HG03097 (cell line): ENCODE data around the gene FGD6.
"Not testable (repeated sequence)": the region's sequence is repeated elsewhere in the genome, so short reads cannot be mapped to it uniquely, and the experiment has no call there.

Experiments
- ATAC-seq: cut with Tn5 transposase; IDR thresholded peaks from one replicate; pipeline ENCODE4 v1.9.1; 2021; ENCODE audit not compliant: unreplicated experiment, low FRiP score

The FGD6 gene

DNA sequence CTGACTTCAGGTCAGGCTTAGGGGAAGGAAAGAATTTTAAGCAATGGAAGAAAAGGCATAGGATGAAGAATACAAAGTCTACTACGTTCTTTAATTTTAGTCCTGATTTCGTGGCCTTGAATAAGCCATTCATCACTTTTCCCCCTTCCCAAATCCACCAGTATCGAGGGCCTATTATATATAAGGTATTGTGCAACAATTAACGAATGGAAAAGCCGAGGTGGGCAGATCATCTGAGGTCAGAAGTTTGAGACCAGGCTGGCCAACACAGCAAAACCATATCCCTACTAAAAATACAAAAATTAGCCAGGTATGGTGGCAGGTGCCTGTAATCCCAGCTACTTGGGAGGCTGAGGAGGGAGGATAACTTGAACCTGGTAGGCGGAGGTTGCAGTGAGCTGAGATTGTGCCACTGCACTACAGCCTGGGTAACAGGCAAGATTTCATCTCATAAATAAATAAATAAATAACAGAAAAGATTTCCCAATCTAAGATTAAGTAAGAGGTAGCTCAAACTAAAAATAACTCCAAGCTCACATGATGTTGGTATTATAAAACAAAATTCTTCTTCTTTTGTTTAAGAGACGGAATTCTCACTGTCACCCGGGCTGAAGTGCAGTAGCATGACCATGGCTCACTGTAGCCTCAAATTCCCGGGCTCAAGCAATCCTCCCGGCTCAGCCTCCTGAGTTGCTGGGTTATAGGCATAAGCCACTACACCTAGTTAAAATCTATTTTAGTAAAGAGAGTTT, 85.5 kb downstream of the FGD6 start:
- ATAC-seq = no peak

DNA sequence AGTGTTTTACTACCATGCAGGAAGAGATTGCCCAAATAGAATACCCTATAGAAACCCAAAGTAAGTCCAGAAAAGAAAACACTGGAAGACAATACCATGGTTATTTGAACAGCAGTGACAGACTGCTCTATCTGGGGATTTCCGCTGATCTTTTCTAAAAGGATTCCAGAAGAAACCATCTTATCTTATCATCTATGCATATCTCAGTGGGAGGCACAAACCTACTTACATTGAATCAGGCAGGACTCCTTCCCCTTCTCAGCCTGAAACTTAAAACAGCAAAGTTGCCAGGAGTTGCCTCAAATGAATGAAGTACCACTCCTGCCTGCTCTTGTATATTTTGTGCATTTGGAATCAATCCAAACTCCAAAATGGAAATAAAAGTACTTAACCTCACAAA, 87.2 kb downstream of the FGD6 start:
- ATAC-seq = no peak

DNA sequence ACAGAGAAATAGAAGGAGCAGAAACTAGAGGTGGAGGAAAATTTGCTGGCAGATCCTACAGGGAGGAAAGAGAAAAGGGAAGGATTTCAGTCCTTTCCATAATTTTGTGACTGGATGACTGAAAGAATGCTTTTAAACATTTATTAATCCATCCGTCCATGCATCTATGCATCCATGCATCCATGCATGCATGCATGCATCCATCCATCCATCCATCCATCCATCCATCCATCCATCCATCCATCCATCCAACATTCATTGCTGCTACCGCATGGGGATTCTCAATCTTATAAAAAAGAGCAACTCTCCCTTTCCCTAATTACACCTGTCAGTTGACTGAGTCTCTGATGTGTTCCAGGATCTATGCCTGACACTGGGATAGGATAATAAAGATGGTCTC, 88.2 kb downstream of the FGD6 start:
- no peak for ATAC-seq

DNA sequence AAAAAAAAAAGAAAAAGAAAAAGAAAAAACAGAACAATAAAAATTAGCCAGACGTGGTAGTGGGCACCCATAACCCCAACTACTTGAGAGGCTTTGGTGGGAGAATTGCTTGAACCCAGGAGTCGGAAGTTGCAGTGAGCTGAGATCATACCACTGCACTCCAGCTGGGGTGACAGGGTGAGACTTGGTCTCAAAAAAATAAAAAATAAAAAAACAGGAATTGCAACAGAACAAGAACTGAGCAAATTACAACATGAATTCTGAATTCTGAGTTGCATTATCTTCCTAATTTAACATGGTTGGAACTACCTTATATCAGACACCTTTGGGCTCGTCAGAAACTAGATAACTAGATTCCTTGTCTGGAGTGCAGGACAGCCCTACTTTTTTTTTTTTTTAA, 90.5 kb downstream of the FGD6 start:
- ATAC-seq = no peak

DNA sequence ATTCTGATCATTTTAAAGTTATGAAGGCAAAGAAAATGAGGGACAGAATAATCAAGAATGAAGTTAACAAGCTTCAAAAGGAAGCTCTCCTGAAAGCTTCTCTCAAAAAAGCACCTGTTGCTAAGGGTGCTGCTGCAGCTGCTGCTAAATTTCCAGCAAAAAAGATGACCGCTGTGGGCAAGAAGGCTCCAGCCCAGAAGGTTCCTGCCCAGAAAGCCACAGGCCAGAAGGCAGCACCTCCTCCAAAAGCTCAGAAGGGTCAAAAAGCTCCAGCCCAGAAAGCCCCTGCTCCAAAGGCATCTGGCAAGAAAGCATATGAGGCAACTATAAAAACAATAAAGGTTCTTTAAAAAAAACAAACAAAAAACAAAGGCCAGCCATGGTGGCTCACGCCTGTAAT, 91.2 kb downstream of the FGD6 start:
- no peak for ATAC-seq

DNA sequence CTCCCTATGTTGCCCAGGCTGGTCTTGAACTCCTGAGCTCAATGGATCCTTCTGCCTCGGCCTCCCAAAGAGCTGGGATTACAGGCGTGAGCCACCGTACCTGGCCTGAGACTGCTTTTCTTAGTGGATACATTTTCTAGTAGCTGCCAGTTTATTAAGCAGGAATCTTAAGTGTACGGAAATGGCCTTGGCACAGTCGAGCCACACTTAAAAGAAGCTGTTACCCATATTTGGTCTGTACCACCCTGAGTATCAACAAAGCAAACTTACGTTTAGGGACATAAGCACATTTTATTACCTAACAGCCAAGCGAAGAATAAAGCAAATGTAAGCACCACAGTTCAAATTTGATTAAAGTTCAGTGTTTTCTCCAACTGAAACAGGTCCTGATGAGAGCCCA, 93.2 kb downstream of the FGD6 start:
- ATAC-seq = no peak

DNA sequence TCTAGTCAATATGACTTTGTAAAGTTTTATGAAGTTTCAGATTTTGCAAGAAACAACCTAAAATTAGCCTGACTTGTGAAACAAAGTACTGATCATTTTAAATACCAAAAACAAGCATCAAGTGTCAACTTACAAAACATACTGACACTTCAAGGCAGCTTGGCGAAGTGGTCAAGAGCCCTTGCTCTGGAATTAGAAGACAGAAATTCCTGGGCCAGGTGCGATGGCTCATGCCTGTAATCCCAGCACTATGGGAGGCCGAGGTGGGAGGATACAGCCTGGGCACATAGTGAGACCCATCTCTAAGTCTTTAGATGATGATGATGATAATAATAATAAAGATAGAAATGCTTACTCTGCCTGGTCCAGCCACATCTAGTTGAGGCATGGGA, 98.5 kb downstream of the FGD6 start:
- ATAC-seq = no peak

DNA sequence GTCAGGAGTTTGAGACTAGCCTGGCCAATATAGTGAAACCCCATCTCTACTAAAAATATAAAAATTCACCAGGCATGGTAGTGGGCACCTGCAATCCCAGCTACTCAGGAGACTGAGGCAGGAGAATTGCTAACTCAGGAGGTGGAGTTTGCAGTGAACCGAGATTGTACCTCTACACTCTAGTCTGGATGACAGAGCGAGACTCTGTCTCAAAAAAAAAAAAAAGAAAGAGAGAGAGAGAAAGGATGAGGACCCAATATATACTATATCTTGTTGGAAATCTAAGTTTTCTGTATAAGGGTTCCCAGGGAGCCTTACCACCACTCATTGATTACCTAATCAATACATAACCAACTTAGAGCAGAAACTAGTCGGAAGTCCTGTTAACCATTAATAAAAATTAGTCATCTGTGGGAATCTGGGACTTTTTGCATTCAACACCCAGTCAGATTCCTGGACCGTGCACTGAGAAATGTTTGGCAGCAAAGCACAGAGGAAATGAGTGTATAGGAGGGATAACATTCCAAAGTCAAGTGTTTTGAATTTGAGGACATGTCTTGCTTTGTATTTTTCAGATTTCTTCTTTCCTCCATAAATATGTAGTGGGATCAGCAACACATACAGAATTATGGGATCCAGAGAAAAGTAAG, 99.0 kb downstream of the FGD6 start:
- ATAC-seq = no peak

DNA sequence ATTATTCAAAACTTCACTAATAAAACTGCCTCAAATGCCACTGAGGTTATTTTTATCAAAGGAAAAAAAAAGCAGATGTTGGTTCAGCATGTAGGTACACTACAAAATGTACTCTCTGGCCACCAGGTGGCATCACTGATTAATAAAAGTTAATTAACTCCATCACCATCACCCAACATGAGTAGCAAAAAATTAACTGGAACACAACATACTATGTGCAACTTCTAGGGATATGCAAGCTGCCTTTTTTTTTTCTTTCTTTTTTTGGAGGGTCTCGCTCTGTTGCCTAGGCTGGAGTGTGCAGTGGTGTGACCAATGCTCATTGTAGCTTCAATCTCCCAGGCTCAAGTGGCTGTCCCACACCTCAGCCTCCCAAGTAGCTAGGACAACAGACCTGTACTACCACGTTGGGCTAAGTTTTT, 100.1 kb downstream of the FGD6 start:
- peak; percentile 66 for ATAC-seq

DNA sequence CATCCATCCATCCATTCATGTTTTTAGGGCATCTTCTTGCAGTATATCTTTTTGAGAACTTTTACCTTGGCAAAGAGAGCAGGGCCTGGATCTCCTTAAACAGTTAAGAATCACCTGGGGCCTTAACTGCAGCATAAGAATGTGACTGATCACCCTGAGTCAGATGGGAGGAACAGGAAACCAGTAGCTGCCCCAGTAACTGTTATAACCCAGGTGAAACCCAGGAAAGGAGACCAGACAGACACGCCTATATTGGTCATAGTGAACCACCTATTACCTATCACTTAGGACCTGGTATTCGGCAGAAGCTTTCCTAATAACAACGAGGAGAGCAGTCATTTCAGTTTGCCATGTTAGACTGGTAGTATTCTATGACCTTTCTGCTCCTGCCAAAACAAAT, 100.5 kb downstream of the FGD6 start:
- no peak for ATAC-seq

DNA sequence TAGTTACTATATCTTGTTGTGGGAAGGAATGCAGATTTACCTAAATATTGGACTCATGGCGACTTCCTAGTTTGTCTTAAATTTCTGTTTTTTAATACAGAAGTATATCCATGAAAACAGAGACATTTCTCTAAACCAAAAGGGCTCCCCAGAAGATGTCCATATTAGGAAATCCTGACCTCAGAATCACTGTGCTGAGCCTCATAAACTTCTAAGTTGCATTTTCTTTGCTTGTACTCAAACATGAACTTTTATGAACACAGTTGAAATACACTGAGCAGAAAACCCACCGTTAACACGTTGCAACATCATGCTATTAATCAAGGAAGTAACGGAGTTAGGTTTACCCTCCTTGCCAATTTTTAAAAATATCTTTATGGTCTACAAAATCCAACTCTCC, 100.9 kb downstream of the FGD6 start:
- ATAC-seq = no peak

DNA sequence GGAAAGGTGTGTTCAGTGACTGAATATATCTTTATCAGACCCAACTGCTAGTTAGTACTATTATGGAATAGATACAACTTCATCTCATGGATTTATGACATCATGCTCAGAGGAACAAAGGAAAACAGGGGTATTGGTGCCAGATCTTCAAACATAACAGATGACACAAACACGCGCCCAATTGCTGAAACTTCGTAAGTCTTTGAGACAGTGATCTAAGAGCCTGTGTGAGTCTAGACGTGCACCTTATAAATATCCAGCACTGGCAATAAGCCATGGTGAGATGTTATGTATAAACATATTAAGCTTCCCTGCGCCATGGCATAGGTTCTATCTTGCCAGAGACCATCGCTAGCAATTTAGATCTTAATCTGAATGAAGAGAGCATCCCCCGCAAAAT, 101.6 kb downstream of the FGD6 start:
- ATAC-seq = no peak

DNA sequence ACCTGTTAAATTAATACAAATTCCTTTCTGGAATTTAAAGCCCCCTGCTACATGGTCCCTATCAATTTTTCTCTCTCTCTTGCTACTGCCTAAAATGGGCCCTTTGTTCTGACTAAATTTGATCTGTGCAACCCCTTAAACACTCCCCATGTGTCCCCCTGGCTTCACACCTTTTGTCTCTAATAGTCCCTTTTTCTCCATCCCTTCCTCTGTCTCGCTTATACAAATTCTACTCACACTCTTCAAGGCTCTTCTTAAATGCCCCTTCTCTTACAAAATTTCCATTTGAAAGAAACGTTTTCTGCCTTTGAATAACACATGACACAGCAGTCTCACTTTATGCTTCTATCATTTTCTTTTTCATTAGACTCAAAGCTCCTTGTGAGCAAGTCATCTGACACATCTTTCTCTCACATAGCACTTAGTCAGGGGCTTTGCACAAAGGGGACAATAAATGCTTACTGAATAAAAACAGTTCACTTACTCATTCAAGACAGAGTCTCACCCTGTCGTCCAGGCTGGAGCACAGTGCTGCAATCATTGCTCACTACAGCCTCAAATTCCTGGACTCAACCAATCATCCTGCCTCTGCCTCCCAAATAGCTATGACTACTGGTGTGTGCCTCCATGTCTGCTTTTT, 102.4 kb downstream of the FGD6 start:
- ATAC-seq = no peak

DNA sequence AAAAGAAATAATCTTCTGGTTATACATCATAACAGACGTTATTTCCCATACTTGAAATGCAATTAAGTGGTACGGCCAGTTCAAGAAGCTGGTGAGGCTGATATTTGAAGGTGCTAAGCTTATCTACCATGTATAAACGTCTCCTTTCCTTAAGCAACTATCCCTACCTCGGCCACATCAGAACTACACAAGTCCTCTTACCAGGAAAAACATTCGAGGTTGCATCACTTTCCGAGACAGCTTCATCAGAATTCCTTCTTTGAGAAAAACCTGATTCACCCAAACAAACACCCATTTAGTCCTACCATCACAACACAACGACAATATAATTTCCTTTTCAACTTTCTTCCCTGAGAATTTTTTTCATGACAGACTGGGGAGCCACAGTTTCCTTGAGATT, 109.9 kb downstream of the FGD6 start:
- ATAC-seq = no peak

DNA sequence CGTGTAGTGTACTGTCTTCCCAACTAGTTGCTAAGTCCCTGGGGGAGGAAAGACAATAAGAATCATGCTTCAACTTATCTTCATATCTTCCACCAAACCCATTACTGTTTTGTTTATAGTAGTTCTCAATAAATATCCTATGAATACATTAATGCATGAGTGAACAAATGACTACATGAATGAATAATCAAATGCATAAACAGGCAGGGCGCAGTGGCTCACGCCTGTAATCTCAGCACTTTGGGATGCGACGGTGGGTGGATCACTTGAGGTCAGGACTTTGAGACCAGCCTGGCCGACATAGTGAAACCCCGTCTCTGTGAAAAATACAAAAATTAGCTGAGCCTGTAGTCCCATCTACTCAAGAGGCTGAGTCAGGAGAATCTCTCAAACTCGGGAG, 111.7 kb downstream of the FGD6 start:
- ATAC-seq = no peak

DNA sequence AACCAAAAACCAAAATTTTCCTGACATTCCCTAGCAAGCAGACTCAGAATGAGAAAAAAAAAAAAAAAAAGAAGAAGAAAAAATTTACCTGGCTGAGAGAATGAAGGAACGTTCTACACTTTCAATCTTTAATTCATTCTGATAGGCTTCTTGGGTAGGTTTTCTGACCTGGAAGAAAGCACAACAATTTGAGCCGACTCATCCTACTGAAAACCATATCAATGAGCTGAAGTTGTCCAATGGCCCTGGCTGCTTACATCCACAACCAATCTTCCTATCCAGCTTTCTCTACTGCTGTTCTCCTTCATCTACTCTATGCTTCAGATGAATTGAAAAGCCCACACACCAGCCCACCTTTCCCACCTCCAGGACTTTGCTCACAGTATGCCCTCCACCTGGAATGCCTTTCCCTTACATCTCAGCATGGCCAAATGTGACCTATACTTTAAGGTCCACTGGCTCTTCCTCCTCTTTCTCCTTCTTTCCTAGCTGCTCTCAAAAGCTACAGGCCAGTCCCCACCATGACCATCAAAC, 112.3 kb downstream of the FGD6 start:
- no peak for ATAC-seq

DNA sequence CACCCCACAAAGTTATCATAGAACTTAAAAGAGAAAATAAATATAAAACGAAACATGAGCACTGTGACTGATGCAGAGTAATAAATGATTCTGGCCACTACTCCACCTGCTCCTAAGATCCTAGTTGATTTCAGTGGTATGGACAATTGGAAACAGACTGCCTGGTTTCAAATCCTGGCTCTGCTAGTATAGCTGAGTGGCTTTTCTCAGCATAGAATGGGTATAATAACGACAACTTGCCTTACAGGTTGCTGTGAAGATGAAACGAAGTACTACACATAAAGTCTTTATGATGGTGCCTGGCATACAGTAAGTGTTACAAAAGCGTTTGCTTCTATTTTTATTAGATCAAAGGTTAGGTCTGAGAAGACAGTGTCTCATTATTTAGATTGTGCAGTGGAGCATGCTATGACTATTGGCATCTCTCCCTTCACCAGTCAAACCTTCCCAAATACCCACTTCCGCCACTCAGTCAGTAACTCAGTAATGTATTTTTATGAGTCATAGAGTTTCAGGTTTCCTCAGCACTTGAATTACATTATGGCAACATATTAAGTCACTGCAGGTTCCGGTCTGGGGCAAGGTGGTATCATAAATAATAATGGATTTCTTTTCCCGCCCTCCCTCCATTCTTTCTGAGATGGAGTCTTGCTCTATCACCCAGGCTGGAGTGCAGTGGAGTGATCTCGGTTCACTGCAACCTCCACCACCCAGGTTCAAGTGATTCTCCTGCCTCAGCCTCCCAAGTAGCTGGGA, 114.2 kb downstream of the FGD6 start:
- ATAC-seq = peak; percentile 97

DNA sequence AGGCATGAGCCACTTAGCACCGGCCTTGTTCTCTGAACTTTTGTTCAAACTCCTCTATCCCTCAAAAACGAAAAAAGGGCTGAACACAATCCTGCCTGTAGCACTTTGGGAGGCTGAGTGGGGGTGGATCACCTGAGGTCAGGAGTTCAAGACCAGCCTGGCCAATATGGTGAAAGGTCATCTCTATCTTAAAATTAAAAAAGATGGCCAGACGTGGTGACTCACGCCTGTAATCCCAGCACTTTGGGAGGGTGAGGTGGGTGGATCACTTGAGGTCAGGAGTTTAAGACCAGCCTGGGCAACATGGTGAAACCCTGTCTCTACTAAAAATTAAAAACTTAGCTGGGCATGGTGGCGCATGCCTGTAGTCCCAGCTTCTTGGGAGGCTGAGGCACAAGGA, 115.3 kb downstream of the FGD6 start:
- not testable (repeated sequence) for ATAC-seq

DNA sequence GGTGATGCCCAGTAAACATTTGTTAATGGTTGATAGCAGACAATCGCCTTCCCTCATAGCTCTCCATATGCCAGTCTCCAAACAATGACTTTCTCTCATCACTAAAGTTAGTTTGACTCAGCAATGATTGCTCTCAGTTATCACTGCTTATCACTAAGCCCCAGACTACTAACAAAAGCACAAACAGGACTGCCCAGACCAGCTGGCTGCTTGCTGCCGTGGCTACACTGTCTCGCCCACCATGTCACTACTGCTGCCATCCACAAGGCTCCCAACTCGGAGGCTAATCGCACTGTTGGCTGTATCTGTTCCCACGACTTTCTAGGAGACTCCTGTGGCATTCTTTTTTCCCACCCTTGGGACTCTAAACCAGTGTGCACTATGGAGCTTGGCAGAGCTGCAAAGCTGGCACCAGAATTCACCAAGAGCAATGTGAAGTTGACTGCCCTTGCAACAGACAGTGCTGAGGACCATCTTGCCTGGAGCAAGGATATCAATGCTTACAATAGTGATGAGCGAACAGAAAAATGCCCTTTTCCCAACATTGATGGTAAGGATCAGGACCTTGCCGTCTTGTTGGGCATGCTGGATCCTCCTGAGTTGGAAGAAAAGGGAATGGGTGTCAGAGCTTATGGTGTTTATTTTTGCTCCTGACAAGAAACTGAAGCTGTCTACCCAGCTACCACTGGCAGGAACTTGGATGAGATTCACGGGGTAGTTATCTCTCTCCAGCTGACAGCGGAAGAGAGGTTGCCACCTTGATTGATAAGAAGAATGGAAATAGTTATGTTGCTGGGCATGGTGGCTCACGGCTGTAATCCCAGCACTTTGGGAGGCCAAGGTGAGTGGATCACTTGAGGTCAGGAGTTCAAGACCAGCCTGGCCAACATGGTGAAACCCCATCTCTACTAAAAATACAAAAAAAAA, 116.7 kb downstream of the FGD6 start:
- ATAC-seq = no peak

DNA sequence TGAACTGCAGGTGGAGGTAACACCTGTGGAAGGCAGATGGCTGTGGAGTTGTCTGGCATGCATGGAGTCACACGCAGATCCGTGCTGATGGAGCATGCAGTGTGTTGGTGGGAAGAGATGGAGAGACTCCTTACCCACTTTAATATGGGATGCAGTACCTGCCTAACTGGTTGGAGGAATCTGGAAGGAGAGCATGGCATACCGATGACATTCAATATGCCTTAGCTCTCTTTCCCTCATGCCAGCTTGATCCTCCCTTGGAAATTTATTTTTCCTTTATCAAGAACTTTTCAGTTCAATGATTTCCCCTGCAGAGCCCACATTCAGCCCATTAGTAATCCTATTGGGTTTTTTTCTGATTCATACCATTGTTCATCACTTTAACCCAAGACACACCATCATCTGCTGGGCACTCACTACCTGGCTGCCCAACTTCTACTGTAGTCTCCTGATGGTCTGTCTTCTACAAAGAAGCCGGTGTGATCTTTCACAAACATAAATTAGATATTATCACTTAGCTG, 117.9 kb downstream of the FGD6 start:
- no peak for ATAC-seq
